Measurements from ENCODE around the gene TASP1. TPM values are rescaled to one million over a fixed set of nuclear protein-coding genes. Genes with fewer than 3 reads are reported as not detected.

TASP1 gene
- total RNA-seq, 1 experiment from 2014 or later, result 9.5 TPM

GRCh38 chr20:13552061-13552460 lies 86.7 kb downstream of the TASP1 start:
- Mint-ChIP-seq H3K36me3 (ENCODE audit: insufficient read depth in 1 of 3, low read depth in 3 of 3) (peaks cover 0 to 4% (median 0%) of the 10 kb centered on the region in 3 experiments; a peak in 1 of 7 replicates), H3K9me3 (no peaks in the 10 kb centered on the region), H3K27me3 (ENCODE audit: low read depth) (no peaks in the 10 kb centered on the region), H3K4me3 (no peak overlapping the region), H3K27ac (no peak overlapping the region), H3K4me1 (peaks cover 0 to 7% of the 10 kb centered on the region in 2 experiments; a peak in 1 of 4 replicates)
- no peaks in the 10 kb centered on the region for H3K4me1 ChIP-seq (ENCODE audit: insufficient read depth, low read length)
- no peak overlapping the region for H2BK120ac ChIP-seq (ENCODE audit: low read depth, low read length, poor library complexity, severe bottlenecking)
- H2BK15ac ChIP-seq (ENCODE audit: low read depth, low read length), result no peak overlapping the region
- no peak overlapping the region for H3K23ac ChIP-seq (ENCODE audit: insufficient read length, low read depth, low read length)
- H4K8ac ChIP-seq (replicated peaks; ENCODE audit: insufficient read length, low read depth, low read length), result no peak overlapping the region
- H3K9me3 ChIP-seq (ENCODE audit: control insufficient read depth, low read depth, low read length), result no peaks in the 10 kb centered on the region
- WGBS (ENCODE audit: extremely low coverage, insufficient read length, low lambda C conversion rate), result no CpG with 5 or more reads among the region's 5 CpGs
- no peak overlapping the region for H3K9ac ChIP-seq (ENCODE audit: extremely low read depth, insufficient read length, low read length)
- H3K27ac ChIP-seq (ENCODE audit: insufficient read length, low read depth, low read length), result no peak overlapping the region
- H3K56ac ChIP-seq (ENCODE audit: insufficient read length, low read depth, low read length), result no peak overlapping the region
- H2BK5ac ChIP-seq (ENCODE audit: insufficient read length, low read length), result no peak overlapping the region
- no peak overlapping the region for H3T11ph ChIP-seq (ENCODE audit: low read length)
- H3K18ac ChIP-seq (ENCODE audit: insufficient read length, low read depth, low read length), result no peak overlapping the region
- no peak overlapping the region for H4K5ac ChIP-seq (ENCODE audit: insufficient read length, low read depth, low read length)
- no peak overlapping the region for H3K4me2 ChIP-seq (ENCODE audit: insufficient read depth, insufficient read length, low read length)
- H4K91ac ChIP-seq (ENCODE audit: insufficient read length, low read depth, low read length), result no peak overlapping the region
- no peak for DNase-seq
- H3K4ac ChIP-seq (ENCODE audit: low read depth, low read length), result no peak overlapping the region
- no peak for TF ChIP-seq CTCF (conservative IDR thresholded peaks at IDR 0.05)
- H3K79me2 ChIP-seq (ENCODE audit: insufficient read depth, low read length), result no peaks in the 10 kb centered on the region
- H3K79me1 ChIP-seq (ENCODE audit: insufficient read depth, low read depth, low read length, poor library complexity, severe bottlenecking), result no peaks in the 10 kb centered on the region
- no peak overlapping the region for H2AK5ac ChIP-seq (ENCODE audit: insufficient read length, low read length)
- no peak overlapping the region for H3K14ac ChIP-seq (ENCODE audit: insufficient read depth, low read length)
- H4K20me1 ChIP-seq (ENCODE audit: control insufficient read depth, insufficient read depth, insufficient read length), result no peaks in the 10 kb centered on the region
- no peak overlapping the region for H2BK20ac ChIP-seq (ENCODE audit: low read depth, low read length, poor library complexity, severe bottlenecking)
- no peaks in the 10 kb centered on the region for H3K23me2 ChIP-seq (ENCODE audit: insufficient read length, low read depth, low read length, poor library complexity, severe bottlenecking)
- H3K27me3 ChIP-seq (ENCODE audit: insufficient read depth, low read length), result no peaks in the 10 kb centered on the region
- no peak overlapping the region for H2BK12ac ChIP-seq (ENCODE audit: insufficient read length, low read depth, low read length)
- no peak overlapping the region for H2AFZ ChIP-seq (ENCODE audit: low read length)

Data from H9 (cell line).